OCI-LY7 (cell line): ENCODE data around the gene PLEKHA5.

Experiments
- CTCF ChIP-seq: fragments of 200-600 bp; sonication (generic); conservative IDR thresholded peaks from 2 replicates; pipeline ENCODE4 v1.5.1; 2014; ENCODE audit warnings: mild to moderate bottlenecking, antibody characterized with exemption, low read length, moderate library complexity, mixed read lengths
- EZH2phosphoT487 ChIP-seq: fragments of 200-600 bp; sonication (generic); IDR thresholded peaks from 2 replicates; pipeline ENCODE4 v1.6.1; 2018; ENCODE audit warnings: low read depth, borderline replicate concordance, mild to moderate bottlenecking, mixed run types, antibody characterized with exemption, low read length, moderate library complexity, mixed read lengths

GRCh38 chr12:19251481-19252132 lies 122.1 kb downstream of the PLEKHA5 start:
- TF ChIP-seq CTCF (no peak), EZH2phosphoT487 (no peak)
